ENCODE data around the gene CLIC4.
"Not testable (repeated sequence)": the region's sequence is repeated elsewhere in the genome, so short reads cannot be mapped to it uniquely, and the experiment has no call there.

The CLIC4 gene

GRCh38 chr1:24886241-24886640 lies 141.0 kb downstream of the CLIC4 start:
- DNase-seq: no peak

DNA sequence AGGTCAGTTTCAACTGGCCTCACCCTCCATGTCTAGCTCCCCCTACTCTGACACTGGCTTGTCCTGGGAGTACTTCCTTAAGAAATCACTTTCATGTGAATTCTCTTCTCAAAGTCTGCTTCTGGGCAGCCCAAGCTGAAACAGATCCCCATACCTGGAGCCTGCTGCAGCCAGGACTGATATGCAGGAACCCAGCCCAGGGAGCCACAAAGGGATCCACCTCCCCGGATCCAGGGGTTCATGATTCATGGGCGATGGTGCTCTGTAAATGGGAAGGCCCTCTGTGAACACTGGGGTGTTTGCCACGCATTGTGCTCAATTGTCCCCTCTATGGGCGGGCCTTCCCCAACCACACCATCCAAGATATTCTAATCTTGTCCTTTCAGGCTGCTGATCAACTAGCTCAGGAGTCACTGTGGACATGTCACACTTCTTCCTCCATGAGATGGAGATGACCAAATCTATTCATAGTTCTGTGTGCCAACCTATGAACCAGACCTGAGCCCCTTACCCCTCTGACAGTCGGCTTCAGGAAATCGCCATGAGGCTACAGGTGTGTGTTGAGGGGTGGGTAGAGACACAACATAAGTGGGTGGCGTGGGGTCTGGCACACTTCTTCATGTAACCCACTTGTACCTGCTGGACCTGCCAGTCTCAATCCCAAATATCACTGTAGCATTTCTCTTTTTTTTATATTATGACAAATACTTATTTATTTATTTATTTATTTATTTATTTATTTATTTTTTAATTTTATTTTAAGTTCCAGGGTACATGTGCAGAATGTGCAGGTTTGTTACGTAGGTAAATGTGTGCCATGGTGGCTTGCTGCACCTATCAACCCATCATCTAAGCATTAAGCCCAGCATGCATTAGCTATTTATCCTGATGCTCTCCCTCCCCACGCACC lies 143.1 kb downstream of the CLIC4 start:
- no peak for DNase-seq

DNA sequence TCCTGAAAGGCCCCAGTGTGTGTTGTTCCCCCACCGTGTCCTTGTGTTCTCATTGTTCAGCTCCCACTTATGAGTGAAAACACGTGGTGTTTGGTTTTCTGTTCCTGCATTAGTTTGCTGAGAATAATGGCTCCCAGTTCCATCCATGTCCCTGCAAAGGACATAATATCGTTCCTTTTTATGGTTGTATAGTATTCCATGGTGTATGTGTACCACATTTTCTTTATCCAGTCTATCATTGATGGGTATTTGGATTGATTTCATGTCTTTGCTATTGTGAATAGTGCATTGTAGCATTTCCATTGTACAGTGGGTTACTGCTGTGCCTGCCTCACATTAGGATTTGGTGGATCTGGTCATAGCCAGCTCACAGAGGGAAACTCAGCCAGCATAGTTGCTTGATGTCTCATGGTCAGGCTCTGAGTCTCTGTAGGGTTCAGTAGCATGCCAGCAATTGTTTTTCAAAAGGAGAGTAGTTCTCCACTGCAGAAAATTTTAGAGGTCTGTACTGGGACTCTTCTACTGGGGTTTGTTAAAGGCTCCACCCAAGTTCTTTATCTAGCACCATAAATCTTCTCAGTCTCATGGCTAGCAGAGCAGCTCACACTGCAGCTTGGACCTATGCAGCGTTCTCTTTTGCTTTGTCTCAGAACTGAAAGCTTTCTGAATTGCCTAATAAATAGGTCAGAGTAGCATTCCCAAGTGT lies 143.9 kb downstream of the CLIC4 start:
- no peak for DNase-seq

DNA sequence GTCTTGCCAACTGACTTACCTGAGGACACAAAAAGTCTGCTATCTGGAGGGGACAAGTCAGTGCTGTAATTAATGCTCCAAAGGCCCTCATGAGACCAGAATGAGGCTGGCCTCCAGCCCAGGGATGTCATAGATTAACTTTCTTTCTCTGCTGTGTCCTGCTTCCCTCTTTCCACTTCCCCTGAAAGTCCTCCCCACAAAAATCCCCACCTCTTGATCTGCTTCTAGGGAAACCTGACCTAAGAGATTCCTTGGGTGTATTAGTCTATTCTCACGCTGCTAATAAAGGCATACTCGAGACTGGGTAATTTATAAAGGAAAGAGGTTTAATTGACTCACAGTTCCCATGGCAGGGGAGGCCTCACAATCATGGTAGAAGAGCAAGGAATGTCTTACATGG lies 145.6 kb downstream of the CLIC4 start:
- DNase-seq: no peak

GRCh38 chr1:24891367-24891766 lies 146.1 kb downstream of the CLIC4 start:
- DNase-seq: not testable (repeated sequence)

DNA sequence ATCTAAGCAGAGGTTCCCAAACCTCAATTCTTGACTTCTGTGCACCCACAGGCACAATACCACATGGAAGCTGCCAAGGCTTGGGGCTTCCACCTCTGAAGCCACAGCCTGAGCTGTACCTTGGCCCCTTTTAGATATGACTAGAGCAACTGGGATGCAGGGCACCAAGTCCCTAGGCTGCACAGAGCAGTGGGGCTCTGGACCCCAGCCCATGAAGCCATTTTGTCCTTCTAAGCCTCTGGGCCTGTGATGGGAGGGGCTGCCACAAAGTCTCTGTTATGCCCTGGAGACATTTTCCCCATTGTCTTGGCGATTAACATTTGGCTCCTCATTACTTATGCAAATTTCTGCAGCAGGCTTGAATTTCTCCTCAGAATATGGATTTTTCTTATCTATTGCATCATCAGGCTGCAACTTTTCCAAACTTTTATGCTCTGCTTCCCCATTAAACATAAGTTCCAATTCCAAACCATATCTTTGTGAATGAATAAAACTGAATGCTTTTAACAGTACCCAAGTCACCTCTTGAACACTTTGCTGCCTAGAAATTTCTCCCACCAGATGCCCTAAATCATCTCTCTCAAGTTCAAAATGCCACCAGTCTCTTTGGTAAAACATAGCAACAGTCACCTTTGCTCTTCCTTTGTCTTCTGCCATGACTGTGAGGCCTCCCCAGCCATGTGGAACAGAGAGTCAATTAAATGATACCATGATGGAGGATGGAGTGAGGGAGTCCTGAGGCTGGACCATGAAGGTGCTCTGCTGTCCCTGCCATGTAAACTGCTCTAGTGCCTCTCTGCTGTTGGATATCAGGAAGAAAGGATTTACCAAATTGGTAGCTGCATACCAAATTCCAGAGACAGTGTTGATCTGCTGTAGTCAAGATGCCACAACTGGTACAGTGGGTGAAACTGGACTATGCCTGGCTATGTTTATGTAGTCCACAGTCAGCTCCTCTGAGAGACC lies 147.2 kb downstream of the CLIC4 start:
- DNase-seq: no peak

GRCh38 chr1:24893431-24893830 lies 148.2 kb downstream of the CLIC4 start:
- no peak for DNase-seq
